AG04450 (cell line): ENCODE measurements around the gene MLN. TPM values are rescaled to one million over a fixed set of nuclear protein-coding genes. Genes with fewer than 3 reads are reported as not detected.
A peak's percentile ranks its signal among the peaks of the same experiment; 100 is the strongest.

ENCODE experiments used
- CTCF ChIA-PET: fragments of 300-600, 350-600 bp; formaldehyde crosslinking; extraction: SDS; loops from one replicate; lab custom pipeline; 2022; ENCODE audit warnings: antibody characterized with exemption, inconsistent platforms; lab: Charles Lee
- POLR2A ChIA-PET: fragments of 350-600 bp; formaldehyde crosslinking; extraction: SDS; loops from one replicate; lab custom pipeline; 2021; ENCODE audit warnings: antibody characterized with exemption, inconsistent platforms; lab: Yijun Ruan, JAX
- DNase-seq: peaks from one replicate; pipeline ENCODE4 v3.0.0-alpha.2; 2011; ENCODE audit warnings: low read depth, low spot score
- H3K27ac ChIP-seq: one replicate; pipeline ENCODE4 v1.5.1; 2012; ENCODE audit warnings: low read depth, low read length, control low read depth
- H3K27me3 ChIP-seq: one replicate; pipeline ENCODE4 v1.6.0; 2012; ENCODE audit warnings: low read length; ENCODE audit not compliant: control insufficient read depth, insufficient read depth
- H3K4me3 ChIP-seq: 2 replicates; pipeline ENCODE4 v1.5.1; 2011; ENCODE audit warnings: mild to moderate bottlenecking, low read depth, low read length, control low read depth
- H3K9me3 ChIP-seq: 2 replicates; pipeline ENCODE4 v1.5.1; 2012; ENCODE audit warnings: low read length; ENCODE audit not compliant: control insufficient read depth, insufficient read depth
- polyA plus RNA-seq: library from polyadenylated mRNA; depleted of rRNA; stranded (reverse); fragments of >200 nt; gene quantifications from 2 replicates; pipeline ENCODE4 v1.2.3, GENCODE V29; 2011
- TF ChIP-seq, protein P1 (sequence below): IDR thresholded peaks from 2 replicates; pipeline ENCODE4 v1.5.1; 2011; ENCODE audit warnings: low read depth, low read length, control low read depth, inconsistent platforms

Gene MLN
- polyA plus RNA-seq, 1 experiment: not detected

DNA sequence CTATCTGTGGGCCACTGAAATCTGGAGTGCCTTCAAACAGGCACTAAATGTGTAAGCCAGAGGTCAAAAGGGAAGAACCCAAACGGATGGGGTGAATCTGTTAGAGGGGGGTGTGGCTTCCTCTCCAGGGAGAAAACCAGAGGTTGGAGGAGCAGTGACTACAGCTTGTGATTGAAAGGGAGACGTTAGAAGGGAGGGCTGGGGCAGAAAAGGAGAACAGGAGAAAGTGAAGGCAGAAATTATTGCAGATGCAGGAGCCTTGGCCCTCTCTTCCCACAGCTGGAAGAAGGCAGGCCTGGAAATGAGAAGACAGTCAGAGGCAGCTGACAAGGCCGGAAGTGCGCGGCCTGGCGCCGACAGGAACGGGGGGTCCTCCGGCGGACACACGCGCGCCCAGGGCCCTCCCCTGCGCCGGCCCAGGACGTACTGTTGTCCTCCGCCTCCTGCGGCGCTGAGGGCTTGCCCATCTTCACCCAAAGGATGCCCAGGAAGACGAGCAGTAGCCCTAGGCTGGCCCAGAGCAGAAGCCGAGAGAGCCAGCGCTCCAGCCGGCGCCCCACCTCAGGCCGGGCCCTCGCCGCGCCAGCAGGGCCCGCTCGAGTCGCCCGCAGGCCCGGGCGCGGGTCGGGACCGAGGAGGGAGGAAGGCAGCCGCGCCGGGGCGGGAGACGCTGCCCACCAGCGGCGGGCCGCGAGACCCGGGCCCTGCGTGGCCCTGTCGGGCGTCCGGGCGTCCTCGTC is 15.7 kb downstream of the MLN start:
- DNase-seq: peak; percentile 38
- POLR2A ChIA-PET: interaction anchor here (0.6 to 1.9 kb wide), 6 partner anchors 11 to 52 kb away, joined by 3 to 12 read pairs (median 4); no protein-coding TSS in a partner anchor
- TF ChIP-seq, protein P1, sequence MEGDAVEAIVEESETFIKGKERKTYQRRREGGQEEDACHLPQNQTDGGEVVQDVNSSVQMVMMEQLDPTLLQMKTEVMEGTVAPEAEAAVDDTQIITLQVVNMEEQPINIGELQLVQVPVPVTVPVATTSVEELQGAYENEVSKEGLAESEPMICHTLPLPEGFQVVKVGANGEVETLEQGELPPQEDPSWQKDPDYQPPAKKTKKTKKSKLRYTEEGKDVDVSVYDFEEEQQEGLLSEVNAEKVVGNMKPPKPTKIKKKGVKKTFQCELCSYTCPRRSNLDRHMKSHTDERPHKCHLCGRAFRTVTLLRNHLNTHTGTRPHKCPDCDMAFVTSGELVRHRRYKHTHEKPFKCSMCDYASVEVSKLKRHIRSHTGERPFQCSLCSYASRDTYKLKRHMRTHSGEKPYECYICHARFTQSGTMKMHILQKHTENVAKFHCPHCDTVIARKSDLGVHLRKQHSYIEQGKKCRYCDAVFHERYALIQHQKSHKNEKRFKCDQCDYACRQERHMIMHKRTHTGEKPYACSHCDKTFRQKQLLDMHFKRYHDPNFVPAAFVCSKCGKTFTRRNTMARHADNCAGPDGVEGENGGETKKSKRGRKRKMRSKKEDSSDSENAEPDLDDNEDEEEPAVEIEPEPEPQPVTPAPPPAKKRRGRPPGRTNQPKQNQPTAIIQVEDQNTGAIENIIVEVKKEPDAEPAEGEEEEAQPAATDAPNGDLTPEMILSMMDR: no peak
- CTCF ChIA-PET: interaction anchor here (0.6 to 5.5 kb wide), 3 partner anchors 16 to 240 kb away, joined by 3 to 31 read pairs (median 6); no protein-coding TSS in a partner anchor
- Histone ChIP-seq H3K27me3 (peaks cover 2% of the 10 kb centered on the region), H3K4me3 (peak overlapping the region; percentile 69), H3K9me3 (peaks cover 3% of the 10 kb centered on the region; the same call in 1 of the 2 replicates), H3K27ac (peak overlapping the region; percentile 89)

DNA sequence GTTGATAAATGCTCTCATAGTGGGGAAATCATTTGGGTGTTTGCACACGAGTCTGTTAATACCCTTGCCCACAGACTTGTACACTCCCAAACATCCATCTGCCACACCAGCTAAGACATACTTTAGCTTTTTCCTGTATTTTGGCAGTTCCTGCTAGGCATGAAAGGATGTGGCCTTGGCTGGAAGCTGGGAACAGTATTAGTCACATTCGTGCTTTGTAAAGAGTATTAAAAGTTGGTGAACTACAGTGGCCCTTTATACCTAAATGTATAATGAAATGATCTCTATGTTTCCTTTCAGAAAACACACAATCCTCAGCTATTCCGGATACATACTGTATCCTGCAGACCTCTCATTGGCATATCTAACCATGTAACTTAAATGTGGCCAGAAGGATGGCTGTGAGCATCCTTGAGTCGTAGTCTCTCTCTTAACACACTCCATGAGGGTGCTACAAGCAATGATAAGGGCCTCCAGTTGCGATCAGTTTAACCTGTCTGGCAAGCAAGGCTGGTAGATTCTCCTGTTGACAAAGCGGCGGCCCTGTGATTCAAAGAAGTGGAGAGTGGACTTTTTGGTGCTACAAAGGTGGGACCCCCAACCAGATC is 16.4 kb downstream of the MLN start:
- no peak for DNase-seq
- ChIA-PET POLR2A (interaction anchor here (0.7 to 1.9 kb wide), 4 partner anchors 10 to 53 kb away, joined by 3 to 12 read pairs (median 3); no protein-coding TSS in a partner anchor), CTCF (interaction anchor here (0.6 to 5.5 kb wide), 3 partner anchors 15 to 240 kb away, joined by 3 to 31 read pairs (median 6); no protein-coding TSS in a partner anchor)

DNA sequence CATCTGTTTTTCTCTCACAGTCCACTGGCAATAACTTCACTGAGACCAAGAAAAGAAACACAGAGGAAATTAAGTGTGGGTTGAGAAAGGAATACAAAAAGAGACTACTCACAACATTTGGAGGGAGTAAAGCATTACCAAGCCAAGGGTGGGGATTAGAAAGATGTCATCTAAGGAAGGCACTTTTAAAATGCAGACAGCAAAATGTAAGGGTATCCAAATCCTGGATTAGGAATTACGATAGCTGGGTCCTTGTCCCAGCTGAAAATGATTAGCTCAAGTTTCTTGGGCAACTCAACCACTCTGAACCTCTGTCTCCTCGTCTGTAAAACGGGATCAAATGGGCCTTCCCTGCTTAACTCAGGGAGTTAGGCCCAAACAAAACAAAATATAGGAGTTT is 17.1 kb downstream of the MLN start:
- no peaks in the 10 kb centered on the region for H3K27me3 ChIP-seq
- H3K27ac ChIP-seq: no peak overlapping the region
- TF ChIP-seq, protein P1: no peak
- H3K9me3 ChIP-seq: peaks cover 3% of the 10 kb centered on the region; the same call in 1 of the 2 replicates
- no peak for DNase-seq
- POLR2A ChIA-PET: interaction anchor here (1.9 kb wide), 1 partner anchor 15 kb away, joined by 12 read pairs; no protein-coding TSS in a partner anchor
- peak overlapping the region; percentile 69 for H3K4me3 ChIP-seq
- CTCF ChIA-PET: interaction anchor here (1.3 to 5.5 kb wide), 3 partner anchors 14 to 75 kb away, joined by 4 to 31 read pairs (median 5); partner anchors contain the start of gene UQCC2

More for the DNA sequence above, 16.4 kb downstream of the MLN start:
- peak overlapping the region; percentile 89 for H3K27ac ChIP-seq
- TF ChIP-seq, protein P1: no peak
- H3K9me3 ChIP-seq: peaks cover 3% of the 10 kb centered on the region; the same call in 1 of the 2 replicates
- no peaks in the 10 kb centered on the region for H3K27me3 ChIP-seq
- peak overlapping the region; percentile 69 for H3K4me3 ChIP-seq

DNA sequence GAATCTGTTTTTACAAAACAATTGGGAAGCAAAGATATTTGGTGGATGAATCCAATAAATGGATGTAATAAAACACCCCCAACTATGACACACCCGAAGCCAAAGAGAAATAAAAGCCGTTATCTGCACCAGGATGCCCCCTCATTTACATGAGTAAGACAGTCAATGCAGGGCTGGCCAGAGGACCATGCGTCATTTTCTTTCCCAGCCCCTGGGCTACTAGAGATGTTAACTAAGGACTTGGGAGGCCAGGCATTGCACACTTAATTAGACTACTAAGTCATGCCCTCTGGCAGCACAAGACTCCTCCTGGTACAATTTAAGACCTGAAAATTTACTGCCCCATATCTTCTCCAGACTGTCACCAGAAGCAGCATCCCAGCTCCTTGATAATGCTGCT is 18.0 kb downstream of the MLN start:
- ChIA-PET CTCF (interaction anchor here (1.3 to 5.5 kb wide), 3 partner anchors 13 to 74 kb away, joined by 4 to 31 read pairs (median 5); partner anchors contain the start of gene UQCC2), POLR2A (no interaction called here)
- H3K27ac ChIP-seq: no peak overlapping the region
- DNase-seq: no peak
- TF ChIP-seq, protein P1: no peak
- H3K4me3 ChIP-seq: no peak overlapping the region
- no peaks in the 10 kb centered on the region for H3K27me3 ChIP-seq
- H3K9me3 ChIP-seq: peaks cover 3% of the 10 kb centered on the region; the same call in 1 of the 2 replicates
